GM18511 (cell line): ENCODE measurements around the gene CD276.
A peak's percentile ranks its signal among the peaks of the same experiment; 100 is the strongest.
"Not testable (repeated sequence)": the region's sequence is repeated elsewhere in the genome, so short reads cannot be mapped to it uniquely, and the experiment has no call there.

Experiments used
- ATAC-seq: cut with Tn5 transposase; IDR thresholded peaks from one replicate; pipeline ENCODE4 v1.9.1; 2021; ENCODE audit warnings: mild to moderate bottlenecking, moderate library complexity; ENCODE audit not compliant: unreplicated experiment

Gene CD276

GRCh38 chr15:73684581-73685455 is 635 bp downstream of the CD276 start:
- no peak for ATAC-seq

- ATAC-seq: no peak
These were observed 1.8 kb downstream of the CD276 start for GRCh38 chr15:73685981-73686380.

- no peak for ATAC-seq
These were observed 2.6 kb downstream of the CD276 start for GRCh38 chr15:73686781-73687256.

GRCh38 chr15:73687351-73687750 is 3.2 kb downstream of the CD276 start:
- ATAC-seq: no peak

GRCh38 chr15:73688455-73688854 is 4.3 kb downstream of the CD276 start:
- ATAC-seq: no peak

GRCh38 chr15:73691396-73691795 is 7.2 kb downstream of the CD276 start:
- no peak for ATAC-seq

GRCh38 chr15:73694419-73694818 is 10.2 kb downstream of the CD276 start:
- ATAC-seq: no peak

GRCh38 chr15:73695773-73696640 is 11.8 kb downstream of the CD276 start:
- no peak for ATAC-seq

GRCh38 chr15:73696641-73697001 is 12.4 kb downstream of the CD276 start:
- no peak for ATAC-seq

GRCh38 chr15:73697033-73697467 is 12.9 kb downstream of the CD276 start:
- peak; percentile 88 for ATAC-seq

GRCh38 chr15:73699249-73700040 is 15.3 kb downstream of the CD276 start:
- no peak for ATAC-seq

GRCh38 chr15:73700041-73700842 is 16.1 kb downstream of the CD276 start:
- ATAC-seq: no peak

GRCh38 chr15:73702311-73703239 is 18.4 kb downstream of the CD276 start:
- not testable (repeated sequence) for ATAC-seq

- not testable (repeated sequence) for ATAC-seq
These were observed 19.4 kb downstream of the CD276 start for GRCh38 chr15:73703601-73704000.

- not testable (repeated sequence) for ATAC-seq
These were observed 20.1 kb downstream of the CD276 start for GRCh38 chr15:73704142-73704868.

GRCh38 chr15:73704869-73705645 is 20.9 kb downstream of the CD276 start:
- ATAC-seq: no peak

GRCh38 chr15:73708691-73709090 is 24.5 kb downstream of the CD276 start:
- ATAC-seq: no peak
